HCT116 (cell line): ENCODE results near the gene DDRGK1. TPM values are rescaled to one million over a fixed set of nuclear protein-coding genes. Genes with fewer than 3 reads are reported as not detected.

Source experiments
- ATAC-seq: fragments of 200-7000 bp; cut with Tn5 transposase; 2 replicates; pipeline ENCODE4 v1.9.1; 2020; ENCODE audit warnings: mild to moderate bottlenecking, moderate library complexity
- BruUV-seq: library from RNA; stranded (reverse); fragments of 400-500 nt; replicated peaks from 2 replicates; lab custom pipeline; 2021; lab: Mats Ljungman, UMichigan
- CTCF ChIA-PET: fragments of 300-600 bp; sonication (Branson Sonifier 250); formaldehyde crosslinking; loops from one replicate; lab custom pipeline; 2021; ENCODE audit warnings: antibody characterized with exemption; lab: Charles Lee
- POLR2A ChIA-PET: fragments of 300-600, 350-600 bp; sonication (Branson Sonifier 250); formaldehyde crosslinking; loops from one replicate; lab custom pipeline; 2021; ENCODE audit warnings: antibody characterized with exemption; lab: Charles Lee
- RAD21 ChIA-PET, 2 experiments: fragments of 300-600 bp; sonication (Branson Sonifier 250); formaldehyde crosslinking; loops; one replicate each; lab custom pipeline; 2023; ENCODE audit warnings: low total read pairs in 2 of 2; ENCODE audit not compliant: uncharacterized antibody in 2 of 2, unreplicated experiment in 2 of 2, low non-redundant PET in 1 of 2; lab: Charles Lee
- DNase-seq: peaks from one replicate; pipeline ENCODE4 v3.0.0-alpha.2; 2010; ENCODE audit warnings: low read depth, low spot score
- H2AFZ ChIP-seq: fragments of 200-600 bp; shearing (Covaris generic), sonication (generic); 2 replicates; pipeline ENCODE4 v1.6.1; 2017; ENCODE audit warnings: low read depth, mixed run types, mixed read lengths, antibody characterized with exemption, low read length; ENCODE audit not compliant: poor library complexity, severe bottlenecking
- H3K27ac ChIP-seq: 2 replicates; pipeline ENCODE4 v1.5.1; 2012; ENCODE audit warnings: low read depth, low read length
- H3K27me3 ChIP-seq: fragments of 200-600 bp; sonication (generic); 2 replicates; pipeline ENCODE4 v1.6.1; 2016; ENCODE audit warnings: mixed run types, low read length, mixed read lengths; ENCODE audit not compliant: insufficient read depth
- H3K36me3 ChIP-seq, 2 experiments: fragments of 200-500 bp in 1 of 2; fragments of 200-600 bp in 1 of 2; sonication (Bioruptor generic) in 1 of 2; sonication (generic) in 1 of 2; 2 replicates each; pipeline versions ENCODE4 v1.5.1 to v1.6.1; 2014 to 2016; ENCODE audit warnings: low read length in 2 of 2, inconsistent platforms in 1 of 2, mixed read lengths in 1 of 2, mixed run types in 1 of 2; ENCODE audit not compliant: insufficient read depth in 2 of 2, control insufficient read depth in 1 of 2
- H3K4me1 ChIP-seq, 2 experiments: fragments of 200-600 bp in 1 of 2; sonication (generic) in 1 of 2; 2 replicates each; pipeline versions ENCODE4 v1.5.1 to v1.6.1; 2012 to 2017; ENCODE audit warnings: low read length in 2 of 2, inconsistent platforms in 1 of 2, mild to moderate bottlenecking in 1 of 2, mixed read lengths in 1 of 2, mixed run types in 1 of 2, moderate library complexity in 1 of 2; ENCODE audit not compliant: insufficient read depth in 2 of 2, control insufficient read depth in 1 of 2
- H3K4me2 ChIP-seq: fragments of 200-600 bp; sonication (generic); 2 replicates; pipeline ENCODE4 v1.6.1; 2017; ENCODE audit warnings: mixed run types, low read length, mixed read lengths
- H3K4me3 ChIP-seq, 2 experiments: fragments of 200-600 bp in 1 of 2; sonication (generic) in 1 of 2; replicated peaks in 1 of 2; 2 replicates each; pipeline ENCODE4 v1.5.1; 2011 to 2016; ENCODE audit warnings: low read length in 2 of 2, control low read depth in 1 of 2, low read depth in 1 of 2, mild to moderate bottlenecking in 1 of 2, mixed read lengths in 1 of 2, mixed run types in 1 of 2
- H3K79me2 ChIP-seq: fragments of 200-600 bp; sonication (generic); 2 replicates; pipeline ENCODE4 v1.6.1; 2017; ENCODE audit warnings: mild to moderate bottlenecking, mixed run types, low read length, moderate library complexity, mixed read lengths; ENCODE audit not compliant: insufficient read depth
- H3K9ac ChIP-seq: fragments of 200-600 bp; sonication (generic); 2 replicates; pipeline ENCODE4 v1.6.1; 2016; ENCODE audit warnings: low read length, mixed read lengths
- H3K9me2 ChIP-seq: fragments of 200-600 bp; sonication (generic), shearing (Covaris generic); 2 replicates; pipeline ENCODE4 v1.6.1; 2017; ENCODE audit warnings: mixed run types, mild to moderate bottlenecking, moderate library complexity; ENCODE audit not compliant: insufficient read depth
- H3K9me3 ChIP-seq, 2 experiments: fragments of 200-500 bp in 1 of 2; fragments of 200-600 bp in 1 of 2; sonication (Bioruptor generic) in 1 of 2; sonication (generic) in 1 of 2; 2 replicates each; pipeline ENCODE4 v1.6.1; 2014 to 2017; ENCODE audit warnings: low read length in 2 of 2, mixed read lengths in 2 of 2, inconsistent platforms in 1 of 2, low read depth in 1 of 2, mild to moderate bottlenecking in 1 of 2, mixed run types in 1 of 2, moderate library complexity in 1 of 2; ENCODE audit not compliant: control insufficient read depth in 1 of 2, insufficient read depth in 1 of 2
- H4K20me1 ChIP-seq: fragments of 200-600 bp; sonication (generic), shearing (Covaris generic); 2 replicates; pipeline ENCODE4 v1.6.1; 2017; ENCODE audit warnings: mixed run types, mild to moderate bottlenecking, moderate library complexity; ENCODE audit not compliant: insufficient read depth
- ATF3 ChIP-seq: IDR thresholded peaks from 2 replicates; pipeline ENCODE4 v1.6.1; 2012
- CBX3 ChIP-seq: IDR thresholded peaks from 2 replicates; pipeline ENCODE4 v1.6.1; 2012; ENCODE audit warnings: low read depth
- CTCF ChIP-seq, 3 experiments: fragments of 200-600 bp in 1 of 3; sonication (generic) in 1 of 3; IDR thresholded peaks in 2 of 3; conservative IDR thresholded peaks in 1 of 3; 2 replicates each; pipeline ENCODE4 v1.5.1; 2012 to 2017; ENCODE audit warnings: low read depth in 2 of 3, low read length in 2 of 3, antibody characterized with exemption in 1 of 3, borderline replicate concordance in 1 of 3, control low read depth in 1 of 3, mild to moderate bottlenecking in 1 of 3, mixed read lengths in 1 of 3, mixed run types in 1 of 3, moderate library complexity in 1 of 3; ENCODE audit not compliant: insufficient read depth in 1 of 3
- EZH2 ChIP-seq: fragments of 200-600 bp; sonication (generic); IDR thresholded peaks from 2 replicates; pipeline ENCODE4 v1.6.1; 2017; ENCODE audit warnings: antibody characterized with exemption, mixed run types
- EZH2phosphoT487 ChIP-seq: fragments of 200-600 bp; IDR thresholded peaks from 2 replicates; pipeline ENCODE4 v1.6.1; 2018; ENCODE audit warnings: antibody characterized with exemption, borderline replicate concordance
- JUND ChIP-seq: IDR thresholded peaks from 2 replicates; pipeline ENCODE4 v1.6.1; 2012
- MAX ChIP-seq: IDR thresholded peaks from 2 replicates; pipeline ENCODE4 v1.6.1; 2012
- POLR2A ChIP-seq: IDR thresholded peaks from 2 replicates; pipeline ENCODE4 v1.7.0; 2011; ENCODE audit warnings: borderline replicate concordance; ENCODE audit not compliant: insufficient read depth, insufficient read length; ENCODE audit errors: extremely low read depth
- POLR2AphosphoS5 ChIP-seq: IDR thresholded peaks from 2 replicates; pipeline ENCODE4 v1.6.1; 2011; ENCODE audit warnings: mild to moderate bottlenecking, low read depth, low read length, moderate library complexity
- RAD21 ChIP-seq: IDR thresholded peaks from 2 replicates; pipeline ENCODE4 v1.6.1; 2012; ENCODE audit warnings: low read depth, mild to moderate bottlenecking
- SIN3A ChIP-seq: IDR thresholded peaks from 2 replicates; pipeline ENCODE4 v1.6.1; 2012; ENCODE audit warnings: low read depth
- SRF ChIP-seq: IDR thresholded peaks from 2 replicates; pipeline ENCODE4 v1.6.1; 2012; ENCODE audit warnings: low read depth
- ZBTB33 ChIP-seq: IDR thresholded peaks from 2 replicates; pipeline ENCODE4 v1.6.1; 2011; ENCODE audit warnings: mild to moderate bottlenecking, low read length, moderate library complexity; ENCODE audit not compliant: insufficient replicate concordance; ENCODE audit errors: extremely low read depth
- ZFX ChIP-seq: fragments of 450-650 bp; IDR thresholded peaks from 2 replicates; pipeline ENCODE4 v1.6.1; 2017
- ZNF274 ChIP-seq: fragments of 200-500 bp; sonication (Bioruptor generic); IDR thresholded peaks from 2 replicates; pipeline ENCODE4 v1.6.1; 2014; ENCODE audit warnings: mild to moderate bottlenecking, low read depth, low read length, inconsistent platforms
- intact Hi-C: fragments of 100-400 bp; cut with micrococcal nuclease; formaldehyde crosslinking; loops from 2 replicates; pipeline ENCODE4 v1.10.0; 2022
- total RNA-seq: library from RNA; stranded (reverse); gene quantifications from one replicate; pipeline ENCODE4 v1.2.1, GENCODE V29; 2021; ENCODE audit not compliant: unreplicated experiment

DDRGK1 gene
- total RNA-seq, 1 experiment from 2014 or later, result 45.8 TPM

GRCh38 chr20:3203315-3204123, 963 bp downstream of the DDRGK1 start:
- POLR2A ChIA-PET, result interaction anchor here (0.6 kb wide), 1 partner anchor 675 kb away, joined by 3 read pairs; no protein-coding TSS in a partner anchor
- TF ChIP-seq SRF, result no peak
- TF ChIP-seq POLR2AphosphoS5, result no peak
- TF ChIP-seq SIN3A, result no peak
- no peak for TF ChIP-seq RAD21
- no peak for TF ChIP-seq JUND
- no peak for TF ChIP-seq MAX
- no peak for TF ChIP-seq ATF3
- TF ChIP-seq ZBTB33, result no peak
- no peak for TF ChIP-seq CBX3
- TF ChIP-seq CTCF (IDR thresholded peaks at IDR 0.05 in 2 of 3, conservative IDR thresholded peaks at IDR 0.05 in 1 of 3; ENCODE audit: borderline replicate concordance in 1 of 3, insufficient read depth in 1 of 3, low read depth in 2 of 3, low read length in 2 of 3), result no peak
- TF ChIP-seq EZH2phosphoT487, result no peak
- TF ChIP-seq EZH2, result no peak
- TF ChIP-seq ZNF274, result no peak
- no peak for TF ChIP-seq ZFX
- no peak for TF ChIP-seq POLR2A
- RAD21 ChIA-PET, result no interaction called here
- Histone ChIP-seq H4K20me1 (no peaks in the 10 kb centered on the region), H3K27ac (peak overlapping the region; percentile 87), H3K27me3 (no peaks in the 10 kb centered on the region), H2AFZ (no peak overlapping the region), H3K4me3 (peak overlapping the region; percentile 94), H3K9ac (peak overlapping the region; percentile 85), H3K9me3 (no peaks in the 10 kb centered on the region), H3K9me2 (no peaks in the 10 kb centered on the region), H3K4me1 (peaks cover 9 to 18% of the 10 kb centered on the region in 2 experiments; a peak in 3 of 4 replicates), H3K79me2 (peaks cover 23% of the 10 kb centered on the region), H3K4me2 (peak overlapping the region; percentile 90), H3K36me3 (peaks cover 14 to 17% of the 10 kb centered on the region in 2 experiments; a peak in 3 of 4 replicates)
- CTCF ChIA-PET, result no interaction called here
- DNase-seq, result no peak
- ATAC-seq, result peak; percentile 54
- intact Hi-C loops, result no loop called here
- BruUV-seq, result no TSS peak
